GM12875 (cell line): Measurements from ENCODE around the gene SFR1.
A peak's percentile ranks its signal among the peaks of the same experiment; 100 is the strongest.

Experiments
- H3K4me3 ChIP-seq: one replicate; pipeline ENCODE4 v1.5.1; 2011; ENCODE audit warnings: low read depth, low read length, control low read depth
- CTCF ChIP-seq: IDR thresholded peaks from 2 replicates; pipeline ENCODE4 v1.5.1; 2011; ENCODE audit warnings: low read depth, mild to moderate bottlenecking, control low read depth, inconsistent platforms, low read length, moderate library complexity, borderline replicate concordance; ENCODE audit not compliant: insufficient read depth

The SFR1 gene

GRCh38 chr10:104080762-104081161, 41.2 kb upstream of the SFR1 start:
- TF ChIP-seq CTCF: peak; percentile 45; the same call in 1 of the 2 replicates
- no peak overlapping the region for H3K4me3 ChIP-seq

GRCh38 chr10:104081998-104082397, 40.0 kb upstream of the SFR1 start:
- H3K4me3 ChIP-seq: no peak overlapping the region
- no peak for TF ChIP-seq CTCF

GRCh38 chr10:104084482-104085142, 37.4 kb upstream of the SFR1 start:
- no peak overlapping the region for H3K4me3 ChIP-seq
- no peak for TF ChIP-seq CTCF

- no peak within 1 kb of the TSS for H3K4me3 ChIP-seq
- no peak for TF ChIP-seq CTCF
Measured at GRCh38 chr10:104085801-104086400, 36.1 kb upstream of the SFR1 start, which contains the start of gene COL17A1. Gene COL17A1 (minus strand): TSS chr10:104085880. CDS start chr10:104080673, 5,207 bp downstream.

- no peak overlapping the region for H3K4me3 ChIP-seq
- TF ChIP-seq CTCF: no peak
Measured at GRCh38 chr10:104088239-104088638, 33.7 kb upstream of the SFR1 start.

GRCh38 chr10:104089621-104090020, 32.4 kb upstream of the SFR1 start:
- no peak overlapping the region for H3K4me3 ChIP-seq
- no peak for TF ChIP-seq CTCF

GRCh38 chr10:104090611-104091010, 31.4 kb upstream of the SFR1 start:
- H3K4me3 ChIP-seq: no peak overlapping the region
- TF ChIP-seq CTCF: no peak
